ENCODE data around the gene HDAC10.
"Not testable (repeated sequence)": the region's sequence is repeated elsewhere in the genome, so short reads cannot be mapped to it uniquely, and the experiment has no call there.

HDAC10 gene

DNA sequence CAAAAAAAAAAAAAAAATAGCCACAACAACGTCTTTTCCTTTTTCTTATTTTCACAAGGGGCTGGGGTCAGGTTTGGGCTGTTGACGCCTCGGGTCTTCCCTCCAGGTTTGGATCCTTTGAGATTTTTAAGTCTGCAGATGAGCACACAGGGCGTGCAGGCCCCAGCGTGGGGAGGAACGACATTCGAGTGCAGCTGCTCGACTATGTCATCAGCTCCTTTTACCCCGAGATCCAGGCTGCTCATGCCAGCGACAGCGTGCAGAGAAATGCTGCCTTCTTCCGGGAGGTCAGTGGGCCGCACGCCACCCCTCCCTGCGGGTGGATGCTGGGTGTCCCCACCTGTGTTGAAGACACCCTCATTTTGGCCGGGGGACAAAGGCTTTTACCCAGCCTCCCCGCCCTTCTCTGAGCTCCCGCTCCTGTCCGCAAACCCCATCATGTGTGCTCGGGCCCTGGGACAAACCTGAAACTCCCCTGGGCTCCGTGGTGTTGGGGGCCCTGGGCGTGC lies 42.6 kb downstream of the HDAC10 start:
- TF ChIP-seq CTCF (conservative IDR thresholded peaks at IDR 0.05; ENCODE audit: low read depth, low read length): no peak
- H3K4me3 ChIP-seq (ENCODE audit: low read depth, low read length): no peak overlapping the region
- no peak for DNase-seq (ENCODE audit: low read depth)

DNA sequence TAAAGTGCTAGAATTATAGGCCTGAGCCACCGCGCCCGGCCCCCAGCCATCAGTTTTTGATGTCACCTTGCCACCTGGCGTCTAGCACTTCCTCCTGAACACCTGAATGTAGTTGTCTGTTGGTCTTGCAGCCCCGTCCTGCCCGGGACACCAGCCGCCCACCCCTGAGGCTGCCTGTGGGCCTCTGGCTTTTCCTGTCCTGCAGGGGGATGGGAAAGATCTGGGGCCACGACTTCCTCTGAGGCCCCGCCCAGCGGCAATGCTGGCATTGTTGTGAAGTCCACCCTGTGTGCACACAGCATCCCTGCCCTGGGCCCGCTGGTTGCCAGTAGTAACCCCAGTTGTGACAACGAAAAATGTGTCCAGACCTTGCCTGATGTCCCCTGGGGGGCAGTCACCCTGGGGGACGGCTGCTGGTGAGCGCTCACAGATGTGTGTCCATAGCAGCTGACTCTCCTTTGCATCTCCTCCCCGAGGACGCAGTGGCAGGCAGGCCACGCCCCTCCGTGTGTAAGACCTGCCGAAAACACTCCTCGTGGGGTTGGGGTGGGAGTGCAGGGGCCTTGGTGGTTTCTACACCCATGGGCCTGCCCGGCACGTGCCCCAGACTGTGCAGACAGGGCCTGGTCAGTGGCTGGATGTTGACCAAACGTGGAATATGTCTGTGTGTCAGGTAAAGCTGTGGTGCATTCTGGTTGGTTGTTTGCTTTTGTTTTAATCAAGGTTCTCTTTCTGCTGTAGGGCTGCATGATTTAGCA lies 43.5 kb downstream of the HDAC10 start:
- DNase-seq (ENCODE audit: low read depth): no peak
- no peak for TF ChIP-seq CTCF (conservative IDR thresholded peaks at IDR 0.05; ENCODE audit: low read depth, low read length)
- no peak overlapping the region for H3K4me3 ChIP-seq (ENCODE audit: low read depth, low read length)

DNA sequence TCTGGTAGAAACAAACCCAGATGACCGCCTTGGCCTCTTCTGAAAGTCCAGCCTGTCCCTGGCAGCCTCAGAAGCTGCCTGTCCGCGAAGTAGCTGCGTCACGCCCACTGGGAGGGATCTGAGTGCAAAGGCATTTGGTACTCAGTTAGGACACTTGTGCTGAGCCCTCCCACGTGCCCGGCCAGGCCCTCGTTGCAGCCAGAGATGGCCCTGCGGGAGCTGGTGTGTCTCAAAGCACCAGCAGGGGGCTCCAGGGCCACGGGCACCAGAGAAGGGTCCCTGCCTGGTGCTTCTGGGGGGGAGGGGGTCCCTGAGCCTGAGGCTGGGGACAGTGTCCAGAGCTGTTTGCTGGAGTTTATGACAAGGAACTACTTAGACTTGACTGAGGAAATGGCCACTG lies 44.5 kb downstream of the HDAC10 start:
- peak; percentile 63 for TF ChIP-seq CTCF (conservative IDR thresholded peaks at IDR 0.05; ENCODE audit: low read depth, low read length)
- no peak overlapping the region for H3K4me3 ChIP-seq (ENCODE audit: low read depth, low read length)
- peak; percentile 31 for DNase-seq (ENCODE audit: low read depth)

- no peak for TF ChIP-seq CTCF (conservative IDR thresholded peaks at IDR 0.05; ENCODE audit: low read depth, low read length)
- no peak overlapping the region for H3K4me3 ChIP-seq (ENCODE audit: low read depth, low read length)
- no peak for DNase-seq (ENCODE audit: low read depth)
Measured at GRCh38 chr22:50205781-50206569, 45.1 kb downstream of the HDAC10 start.

DNA sequence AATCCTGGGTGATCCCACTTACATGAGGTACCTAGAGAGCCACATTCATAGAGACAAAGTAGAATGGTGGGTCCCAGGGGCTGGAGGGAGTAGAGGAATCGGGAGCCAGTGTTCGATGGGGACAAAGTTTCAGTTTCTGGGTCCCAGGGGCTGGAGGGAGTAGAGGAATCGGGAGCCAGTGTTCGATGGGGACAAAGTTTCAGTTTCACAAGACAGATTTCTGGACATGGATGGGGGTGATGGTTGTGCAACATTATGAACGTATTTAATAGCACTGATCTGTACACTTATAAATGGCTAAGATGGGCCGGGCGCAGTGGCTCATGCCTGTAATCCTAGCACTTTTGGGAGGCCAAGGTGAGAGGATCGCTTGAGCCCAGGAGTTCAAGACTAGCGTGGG lies 46.1 kb downstream of the HDAC10 start:
- H3K4me3 ChIP-seq (ENCODE audit: low read depth, low read length); DNase-seq (ENCODE audit: low read depth): not testable (repeated sequence)

DNA sequence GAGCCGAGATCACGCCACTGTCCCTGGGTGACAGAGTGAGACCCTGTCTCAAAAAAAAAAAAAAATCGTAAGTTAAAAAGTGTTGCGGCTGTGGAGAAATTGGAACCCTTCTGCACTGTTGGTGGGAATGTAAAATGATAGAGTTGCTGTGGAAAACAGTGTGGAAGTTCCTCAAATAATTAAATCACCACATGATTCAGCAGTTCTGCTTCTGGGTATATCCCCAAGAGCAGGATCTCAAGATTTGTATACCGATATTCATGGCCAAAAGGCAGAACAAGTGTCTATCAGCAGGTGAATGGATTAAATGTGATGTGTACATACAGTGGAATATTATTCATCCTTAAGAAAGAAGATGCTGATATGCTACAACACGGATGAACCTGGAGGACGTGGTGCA lies 46.5 kb downstream of the HDAC10 start:
- no peak for DNase-seq (ENCODE audit: low read depth)
- no peak for TF ChIP-seq CTCF (conservative IDR thresholded peaks at IDR 0.05; ENCODE audit: low read depth, low read length)
- H3K4me3 ChIP-seq (ENCODE audit: low read depth, low read length): no peak overlapping the region

- H3K4me3 ChIP-seq (ENCODE audit: low read depth, low read length): no peak overlapping the region
- DNase-seq (ENCODE audit: low read depth): no peak
- TF ChIP-seq CTCF (conservative IDR thresholded peaks at IDR 0.05; ENCODE audit: low read depth, low read length): no peak
Measured at GRCh38 chr22:50203288-50203687, 47.8 kb downstream of the HDAC10 start.
